ENCODE results near the gene TWIST1. TPM values are rescaled to one million over a fixed set of nuclear protein-coding genes. Genes with fewer than 3 reads are reported as not detected.
A peak's percentile ranks its signal among the peaks of the same experiment; 100 is the strongest.

Gene TWIST1
- total RNA-seq, 1 experiment from 2014 or later: 15.7 TPM

- Histone ChIP-seq H3K9ac (ENCODE audit: low read length) (no peak overlapping the region), H3K4me3 (ENCODE audit: low read length) (no peak overlapping the region), H3K79me2 (ENCODE audit: low read length) (no peaks in the 10 kb centered on the region), H3K4me1 (ENCODE audit: insufficient read depth, low read length) (no peaks in the 10 kb centered on the region), H3K27ac (ENCODE audit: low read length) (no peak overlapping the region), H3F3A (ENCODE audit: low read length, unreplicated experiment) (no peaks in the 10 kb centered on the region), H3K27me3 (ENCODE audit: low read length) (no peaks in the 10 kb centered on the region), H3K9me2 (replicated peaks; ENCODE audit: low read length) (no peaks in the 10 kb centered on the region), H3K4me2 (ENCODE audit: low read length) (no peak overlapping the region), H3K36me3 (ENCODE audit: low read depth, low read length) (no peaks in the 10 kb centered on the region), H4K20me1 (ENCODE audit: low read length) (no peaks in the 10 kb centered on the region), H2AFZ (ENCODE audit: low read length) (no peak overlapping the region), H3K9me3 (ENCODE audit: low read length) (no peaks in the 10 kb centered on the region)
- intact Hi-C loops (cut with micrococcal nuclease): no loop called here
- POLR2A ChIA-PET (ENCODE audit: unreplicated experiment): no interaction called here
- TF ChIP-seq EZH2 (IDR thresholded peaks at IDR 0.05; ENCODE audit: low read length, unreplicated experiment) (no peak), EZH2phosphoT487 (IDR thresholded peaks at IDR 0.05; ENCODE audit: borderline replicate concordance, low read length) (no peak), CTCF (conservative IDR thresholded peaks at IDR 0.05; ENCODE audit: low read depth, low read length) (no peak)
- CTCF ChIA-PET: no interaction called here
- ATAC-seq (no peak), DNase-seq (no peak)
- no TSS peak for BruUV-seq (replicated peaks)
Observed at GRCh38 chr7:19143881-19144574, 26.6 kb upstream of the TWIST1 start.

DNA sequence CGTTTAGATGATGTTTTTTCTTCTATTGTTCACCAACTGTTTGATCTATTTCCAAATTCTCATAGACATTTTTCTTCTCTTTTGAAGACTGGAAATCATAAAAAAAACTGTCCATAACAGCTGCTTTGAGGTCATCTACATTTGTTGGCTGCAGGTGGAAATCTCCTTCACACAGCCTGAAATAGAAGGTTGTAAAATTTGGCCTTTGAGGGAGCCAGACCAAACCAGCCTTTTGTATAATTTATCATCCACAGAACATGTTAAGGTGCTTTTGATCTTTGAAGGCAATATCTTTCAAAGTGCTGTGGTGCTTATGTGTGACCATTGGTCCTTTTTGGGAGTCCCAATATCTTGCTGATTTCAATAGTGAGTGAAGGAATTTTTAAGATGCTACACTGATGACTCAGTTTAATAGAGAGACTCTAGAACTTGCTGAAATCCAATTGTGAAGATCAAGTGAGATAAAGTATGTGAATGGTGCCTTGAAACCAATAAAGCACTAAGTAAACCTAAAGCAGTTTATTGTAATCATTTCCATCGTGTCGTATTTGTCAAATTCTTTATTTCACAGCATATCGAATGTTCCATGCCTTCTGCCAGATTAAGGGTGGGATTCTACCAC is 22.4 kb upstream of the TWIST1 start:
- Histone ChIP-seq H3K4me1 (ENCODE audit: insufficient read depth, low read length) (no peaks in the 10 kb centered on the region), H3K9ac (ENCODE audit: low read length) (no peak overlapping the region), H3K36me3 (ENCODE audit: low read depth, low read length) (no peaks in the 10 kb centered on the region), H3K27me3 (ENCODE audit: low read length) (no peaks in the 10 kb centered on the region), H4K20me1 (ENCODE audit: low read length) (no peaks in the 10 kb centered on the region), H2AFZ (ENCODE audit: low read length) (no peak overlapping the region), H3K27ac (ENCODE audit: low read length) (no peak overlapping the region), H3K4me2 (ENCODE audit: low read length) (no peak overlapping the region), H3K9me2 (replicated peaks; ENCODE audit: low read length) (no peaks in the 10 kb centered on the region), H3F3A (ENCODE audit: low read length, unreplicated experiment) (no peaks in the 10 kb centered on the region), H3K9me3 (ENCODE audit: low read length) (no peaks in the 10 kb centered on the region), H3K4me3 (ENCODE audit: low read length) (no peak overlapping the region), H3K79me2 (ENCODE audit: low read length) (no peaks in the 10 kb centered on the region)
- peak; percentile 53; the same call in 1 of the 2 replicates for ATAC-seq
- BruUV-seq (replicated peaks): no TSS peak
- no peak for TF ChIP-seq CTCF (conservative IDR thresholded peaks at IDR 0.05; ENCODE audit: low read depth, low read length)
- TF ChIP-seq EZH2phosphoT487 (IDR thresholded peaks at IDR 0.05; ENCODE audit: borderline replicate concordance, low read length): no peak
- TF ChIP-seq EZH2 (IDR thresholded peaks at IDR 0.05; ENCODE audit: low read length, unreplicated experiment): no peak
- CTCF ChIA-PET: no interaction called here
- POLR2A ChIA-PET (ENCODE audit: unreplicated experiment): no interaction called here
- intact Hi-C loops (cut with micrococcal nuclease): no loop called here
- DNase-seq: no peak

DNA sequence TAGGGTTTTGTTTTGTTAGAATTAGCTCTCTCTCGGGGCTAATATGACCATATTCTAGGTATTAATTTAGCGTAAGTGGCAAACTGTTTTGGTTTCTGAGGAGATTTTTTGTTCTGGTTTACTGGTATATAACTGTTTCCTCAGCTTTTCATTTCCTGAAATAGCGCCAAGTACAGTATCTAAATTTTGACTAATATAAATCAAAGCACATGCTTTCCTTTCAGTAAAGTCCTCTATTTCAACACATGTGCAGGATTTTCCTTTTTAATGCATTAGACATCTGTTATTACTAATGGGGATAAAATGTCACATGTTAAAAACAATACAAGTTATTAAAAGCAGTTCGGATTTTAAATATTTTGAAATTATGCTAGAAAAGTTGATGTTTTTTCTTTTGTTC is 16.4 kb upstream of the TWIST1 start:
- H3K4me3 ChIP-seq (ENCODE audit: low read length): no peak overlapping the region
- no peaks in the 10 kb centered on the region for H3K9me2 ChIP-seq (replicated peaks; ENCODE audit: low read length)
- ChIA-PET CTCF (no interaction called here), POLR2A (ENCODE audit: unreplicated experiment) (no interaction called here)
- no peak overlapping the region for H3K9ac ChIP-seq (ENCODE audit: low read length)
- H3F3A ChIP-seq (ENCODE audit: low read length, unreplicated experiment): no peaks in the 10 kb centered on the region
- H3K4me2 ChIP-seq (ENCODE audit: low read length): no peak overlapping the region
- H2AFZ ChIP-seq (ENCODE audit: low read length): no peak overlapping the region
- no peaks in the 10 kb centered on the region for H3K36me3 ChIP-seq (ENCODE audit: low read depth, low read length)
- H3K27me3 ChIP-seq (ENCODE audit: low read length): no peaks in the 10 kb centered on the region
- no peaks in the 10 kb centered on the region for H3K79me2 ChIP-seq (ENCODE audit: low read length)
- DNase-seq (no peak), ATAC-seq (no peak)
- no TSS peak for BruUV-seq (replicated peaks)
- intact Hi-C loops (cut with micrococcal nuclease): no loop called here
- H3K4me1 ChIP-seq (ENCODE audit: insufficient read depth, low read length): no peaks in the 10 kb centered on the region
- no peaks in the 10 kb centered on the region for H4K20me1 ChIP-seq (ENCODE audit: low read length)
- H3K9me3 ChIP-seq (ENCODE audit: low read length): no peaks in the 10 kb centered on the region
- TF ChIP-seq EZH2 (IDR thresholded peaks at IDR 0.05; ENCODE audit: low read length, unreplicated experiment): no peak
- TF ChIP-seq CTCF (conservative IDR thresholded peaks at IDR 0.05; ENCODE audit: low read depth, low read length): no peak
- H3K27ac ChIP-seq (ENCODE audit: low read length): no peak overlapping the region

All from PC-3 (cell line).